Measurements from ENCODE around the gene THEM5.

THEM5 gene

DNA sequence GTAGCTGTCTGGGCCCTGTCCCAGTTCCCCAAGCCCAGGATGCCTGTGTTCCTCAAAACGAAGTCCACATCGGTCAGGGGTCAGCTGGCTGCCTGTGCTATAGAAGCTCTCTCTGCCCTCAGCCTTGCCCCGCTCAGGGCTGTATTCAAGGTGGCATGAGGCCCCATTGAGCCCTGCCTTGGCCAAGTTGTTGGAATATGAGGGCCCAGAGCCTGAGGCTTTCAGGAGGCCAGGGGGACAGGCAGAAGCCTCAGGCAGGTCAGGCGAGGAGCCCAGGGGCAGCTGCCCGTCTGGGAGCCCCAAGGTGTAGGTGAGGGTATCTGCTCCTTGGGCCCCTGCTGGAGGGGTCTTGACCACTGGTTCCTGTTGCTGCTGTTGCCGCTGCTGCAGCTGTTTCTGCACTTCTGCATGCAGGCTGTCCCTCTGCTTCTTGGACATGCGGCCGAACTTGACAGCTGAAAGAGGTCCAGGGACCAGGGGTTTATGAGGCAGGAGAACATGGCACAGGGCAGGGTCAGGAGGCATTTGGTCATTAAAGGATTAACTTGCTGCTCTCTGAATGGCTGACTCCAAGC lies 38.5 kb downstream of the THEM5 start:
- H3K27ac ChIP-seq, result no peak overlapping the region
- H3K27me3 ChIP-seq, result peaks cover 11% of the 10 kb centered on the region
- H3K4me3 ChIP-seq (ENCODE audit: low read depth in 1 of 2, low read length in 1 of 2), result no peak overlapping the region
- peaks cover 0 to 5% of the 10 kb centered on the region in 2 experiments for H3K4me1 ChIP-seq (ENCODE audit: control insufficient read depth in 1 of 2, insufficient read depth in 1 of 2, low read depth in 1 of 2, low read length in 1 of 2)
- H3K9me3 ChIP-seq, result no peaks in the 10 kb centered on the region
- TF ChIP-seq, protein P1, sequence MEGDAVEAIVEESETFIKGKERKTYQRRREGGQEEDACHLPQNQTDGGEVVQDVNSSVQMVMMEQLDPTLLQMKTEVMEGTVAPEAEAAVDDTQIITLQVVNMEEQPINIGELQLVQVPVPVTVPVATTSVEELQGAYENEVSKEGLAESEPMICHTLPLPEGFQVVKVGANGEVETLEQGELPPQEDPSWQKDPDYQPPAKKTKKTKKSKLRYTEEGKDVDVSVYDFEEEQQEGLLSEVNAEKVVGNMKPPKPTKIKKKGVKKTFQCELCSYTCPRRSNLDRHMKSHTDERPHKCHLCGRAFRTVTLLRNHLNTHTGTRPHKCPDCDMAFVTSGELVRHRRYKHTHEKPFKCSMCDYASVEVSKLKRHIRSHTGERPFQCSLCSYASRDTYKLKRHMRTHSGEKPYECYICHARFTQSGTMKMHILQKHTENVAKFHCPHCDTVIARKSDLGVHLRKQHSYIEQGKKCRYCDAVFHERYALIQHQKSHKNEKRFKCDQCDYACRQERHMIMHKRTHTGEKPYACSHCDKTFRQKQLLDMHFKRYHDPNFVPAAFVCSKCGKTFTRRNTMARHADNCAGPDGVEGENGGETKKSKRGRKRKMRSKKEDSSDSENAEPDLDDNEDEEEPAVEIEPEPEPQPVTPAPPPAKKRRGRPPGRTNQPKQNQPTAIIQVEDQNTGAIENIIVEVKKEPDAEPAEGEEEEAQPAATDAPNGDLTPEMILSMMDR (IDR thresholded peaks at IDR 0.05), result no peak
- no peaks in the 10 kb centered on the region for H3K36me3 ChIP-seq

DNA sequence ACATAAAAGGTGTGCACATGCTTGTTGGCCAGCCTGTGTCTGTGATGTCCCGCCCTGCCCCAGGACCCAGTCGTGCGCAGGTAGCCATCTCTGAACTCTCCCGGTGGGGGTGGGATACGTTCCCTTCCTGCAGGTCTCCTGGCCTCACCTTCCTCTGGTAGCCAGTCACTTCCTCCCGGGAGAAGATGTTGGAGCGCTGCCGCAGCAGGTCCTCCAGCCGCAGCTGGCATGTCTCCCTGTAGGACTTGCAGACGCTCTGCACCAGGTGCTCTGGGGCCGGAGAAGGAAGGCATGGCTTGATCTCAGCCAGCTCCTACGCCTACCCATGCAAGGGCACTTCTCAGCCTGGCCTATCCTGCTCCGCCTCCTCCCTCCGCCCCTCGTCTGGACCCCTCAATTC lies 39.1 kb downstream of the THEM5 start:
- H3K27me3 ChIP-seq, result peaks cover 11% of the 10 kb centered on the region
- no peaks in the 10 kb centered on the region for H3K9me3 ChIP-seq
- TF ChIP-seq, protein P1 (IDR thresholded peaks at IDR 0.05), result no peak

DNA sequence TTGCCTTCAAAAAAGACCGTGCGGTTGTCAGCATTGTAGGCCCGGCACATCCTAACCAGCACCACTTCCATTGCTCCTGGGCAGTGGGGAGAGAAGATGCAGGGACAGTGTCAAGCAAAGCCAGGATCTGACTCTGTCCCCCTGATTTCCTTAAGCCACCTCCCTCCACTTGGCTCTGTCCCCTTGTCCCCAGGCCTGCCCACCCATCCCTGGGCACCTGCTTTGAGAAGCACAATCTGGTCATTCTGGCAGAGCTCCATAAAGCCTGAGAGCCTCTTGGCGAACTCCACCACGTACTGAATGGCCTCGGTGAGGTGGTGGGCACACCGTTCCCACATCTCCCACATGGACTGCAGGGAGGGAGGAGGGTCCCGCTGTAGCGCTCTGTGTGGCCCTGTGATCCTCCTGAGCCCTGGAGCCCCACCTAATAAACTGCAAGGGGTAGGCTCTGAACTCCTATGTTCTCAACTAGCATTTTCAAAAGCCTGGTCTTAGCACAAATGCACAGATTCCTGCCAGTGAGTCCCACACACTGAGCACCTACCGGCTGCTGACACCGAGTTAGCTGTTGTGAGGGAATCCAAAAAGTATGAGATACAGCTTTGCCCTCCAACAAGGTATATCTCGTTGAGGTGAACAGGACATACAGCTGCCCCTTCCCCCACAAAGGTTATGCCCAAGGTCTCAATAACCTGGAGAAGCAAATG lies 40.1 kb downstream of the THEM5 start:
- Histone ChIP-seq H3K4me3 (ENCODE audit: low read depth in 1 of 2, low read length in 1 of 2) (no peak overlapping the region), H3K9me3 (no peaks in the 10 kb centered on the region), H3K36me3 (no peaks in the 10 kb centered on the region), H3K27me3 (peaks cover 12% of the 10 kb centered on the region), H3K27ac (no peak overlapping the region), H3K4me1 (ENCODE audit: control insufficient read depth in 1 of 2, insufficient read depth in 1 of 2, low read depth in 1 of 2, low read length in 1 of 2) (peaks cover 0 to 5% of the 10 kb centered on the region in 2 experiments)
- TF ChIP-seq, protein P1 (IDR thresholded peaks at IDR 0.05), result no peak

More for the DNA sequence above, 39.1 kb downstream of the THEM5 start:
- H3K4me3 ChIP-seq (ENCODE audit: low read depth in 1 of 2, low read length in 1 of 2), result no peak overlapping the region
- no peaks in the 10 kb centered on the region for H3K36me3 ChIP-seq
- no peak overlapping the region for H3K27ac ChIP-seq
- peaks cover 0 to 5% of the 10 kb centered on the region in 2 experiments for H3K4me1 ChIP-seq (ENCODE audit: control insufficient read depth in 1 of 2, insufficient read depth in 1 of 2, low read depth in 1 of 2, low read length in 1 of 2)

DNA sequence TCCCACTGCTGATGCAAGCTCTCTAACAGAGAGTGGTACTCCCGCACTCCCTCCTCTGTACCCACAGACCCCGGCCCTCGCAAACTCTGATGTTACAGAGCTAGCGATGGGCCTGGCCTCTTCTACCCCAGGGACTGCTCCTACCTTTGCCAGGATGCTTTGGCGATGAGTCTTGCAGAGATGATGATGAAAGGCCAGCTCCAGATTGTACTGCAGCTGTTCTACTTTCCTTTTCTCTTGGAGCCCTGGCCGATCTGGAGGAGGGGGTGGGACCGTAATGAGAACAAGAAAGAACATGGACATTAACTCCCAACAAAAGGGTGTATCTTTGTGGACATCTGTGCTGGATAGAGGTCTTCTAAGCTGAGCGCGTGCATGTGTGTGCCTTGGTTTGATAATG lies 42.3 kb downstream of the THEM5 start:
- H3K27ac ChIP-seq, result no peak overlapping the region
- H3K36me3 ChIP-seq, result no peaks in the 10 kb centered on the region
- no peak overlapping the region for H3K4me3 ChIP-seq (ENCODE audit: low read depth in 1 of 2, low read length in 1 of 2)
- peaks cover 22% of the 10 kb centered on the region for H3K27me3 ChIP-seq
- no peaks in the 10 kb centered on the region for H3K9me3 ChIP-seq
- TF ChIP-seq, protein P1 (IDR thresholded peaks at IDR 0.05), result no peak
- no peaks in the 10 kb centered on the region for H3K4me1 ChIP-seq (ENCODE audit: control insufficient read depth in 1 of 2, insufficient read depth in 1 of 2, low read depth in 1 of 2, low read length in 1 of 2)

DNA sequence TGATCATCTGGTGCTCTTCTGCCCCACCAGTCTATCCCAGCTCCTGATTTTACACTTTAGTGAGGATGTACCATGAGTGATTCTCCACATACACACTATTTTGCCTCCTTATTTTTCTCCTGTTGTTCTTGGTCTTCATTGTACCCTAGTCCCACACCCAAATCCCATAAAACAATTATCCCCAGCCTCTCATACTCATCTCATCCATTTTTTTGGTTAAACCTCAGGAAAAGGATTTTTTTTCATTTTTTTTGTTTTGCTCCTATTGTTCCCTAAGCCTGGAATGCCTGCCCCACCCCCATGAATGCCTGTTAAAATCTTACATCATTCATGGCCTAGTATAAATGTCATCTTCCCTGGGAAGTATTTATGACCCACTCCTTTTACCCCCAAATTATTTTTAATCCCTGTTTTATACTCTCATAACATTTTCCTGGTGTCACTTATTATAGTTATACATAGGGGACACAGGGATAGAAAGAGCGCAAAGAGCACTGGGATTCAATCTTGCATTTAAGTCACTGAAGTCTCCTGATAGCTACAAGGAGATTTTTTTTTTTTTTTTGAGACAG lies 43.4 kb downstream of the THEM5 start:
- H3K4me1 ChIP-seq (ENCODE audit: control insufficient read depth in 1 of 2, insufficient read depth in 1 of 2, low read depth in 1 of 2, low read length in 1 of 2), result no peaks in the 10 kb centered on the region
- H3K27ac ChIP-seq, result no peak overlapping the region
- TF ChIP-seq, protein P1 (IDR thresholded peaks at IDR 0.05), result no peak
- H3K36me3 ChIP-seq, result no peaks in the 10 kb centered on the region
- peaks cover 22% of the 10 kb centered on the region for H3K27me3 ChIP-seq
- no peak overlapping the region for H3K4me3 ChIP-seq (ENCODE audit: low read depth in 1 of 2, low read length in 1 of 2)
- no peaks in the 10 kb centered on the region for H3K9me3 ChIP-seq

Measured in neutrophil (primary cell).